VCaP (cell line): ENCODE results near the gene EPS8L3.

Source experiments
- H3K27ac ChIP-seq: fragments of 450-650 bp; 2 replicates; pipeline ENCODE4 v1.5.1; 2017
- CTCF ChIP-seq: fragments of 450-650 bp; conservative IDR thresholded peaks from 2 replicates; pipeline ENCODE4 v1.5.1; 2017; ENCODE audit warnings: mild to moderate bottlenecking, moderate library complexity

The EPS8L3 gene

GRCh38 chr1:109805486-109806165 lies 41.9 kb upstream of the EPS8L3 start:
- H3K27ac ChIP-seq: no peak overlapping the region
- TF ChIP-seq CTCF: no peak

GRCh38 chr1:109804660-109805059 lies 40.9 kb upstream of the EPS8L3 start:
- no peak for TF ChIP-seq CTCF
- H3K27ac ChIP-seq: no peak overlapping the region

- no peak overlapping the region for H3K27ac ChIP-seq
Observed at GRCh38 chr1:109803901-109804331, 40.2 kb upstream of the EPS8L3 start.

GRCh38 chr1:109802901-109803561 lies 39.3 kb upstream of the EPS8L3 start:
- H3K27ac ChIP-seq: no peak overlapping the region
- TF ChIP-seq CTCF: no peak

More at GRCh38 chr1:109803901-109804331, 40.2 kb upstream of the EPS8L3 start:
- TF ChIP-seq CTCF: no peak

- TF ChIP-seq CTCF: no peak
- H3K27ac ChIP-seq: no peak overlapping the region
Observed at GRCh38 chr1:109802136-109802900, 38.6 kb upstream of the EPS8L3 start.

- no peak overlapping the region for H3K27ac ChIP-seq
Observed at GRCh38 chr1:109801791-109802135, 38.0 kb upstream of the EPS8L3 start.

More at GRCh38 chr1:109801791-109802135, 38.0 kb upstream of the EPS8L3 start:
- TF ChIP-seq CTCF: no peak
